Spleen (tissue), 13 donors: Measurements from ENCODE around the gene TMEM201. TPM values are rescaled to one million over a fixed set of nuclear protein-coding genes. Genes with fewer than 3 reads are reported as not detected.
A peak's percentile ranks its signal among the peaks of the same experiment; 100 is the strongest.

Experiments used
- DNase-seq: peaks from one replicate; pipeline ENCODE4 v3.0.0-alpha.2; 2020
- H3K27ac ChIP-seq, 8 donors: fragments of 200-600 bp; sonication (generic) in 7 of 8; 1 replicate in 4 of 8; 2 replicates in 4 of 8; pipeline versions ENCODE4 v1.5.0 to v1.8.0; 2016 to 2021; ENCODE audit warnings: inconsistent platforms in 4 of 8, mild to moderate bottlenecking in 4 of 8, moderate library complexity in 1 of 8
- H3K27me3 ChIP-seq, 7 donors: fragments of 200-600 bp; sonication (generic) in 6 of 7; replicated peaks in 1 of 7; 1 replicate in 4 of 7; 2 replicates in 3 of 7; pipeline versions ENCODE4 v1.5.0 to v1.8.0; 2016 to 2021; ENCODE audit warnings: inconsistent platforms in 3 of 7, mild to moderate bottlenecking in 1 of 7
- H3K36me3 ChIP-seq, 6 donors: fragments of 200-600 bp; sonication (generic) in 5 of 6; 1 replicate in 4 of 6; 2 replicates in 2 of 6; pipeline versions ENCODE4 v1.5.0 to v1.8.0; 2016 to 2021; ENCODE audit warnings: inconsistent platforms in 2 of 6
- H3K4me1 ChIP-seq, 6 donors: fragments of 200-600 bp; sonication (generic) in 5 of 6; 1 replicate in 3 of 6; 2 replicates in 3 of 6; pipeline versions ENCODE4 v1.5.0 to v1.8.0; 2016 to 2021; ENCODE audit warnings: inconsistent platforms in 3 of 6
- H3K4me3 ChIP-seq, 8 donors: fragments of 200-600 bp; sonication (generic) in 7 of 8; 1 replicate in 4 of 8; 2 replicates in 4 of 8; pipeline versions ENCODE4 v1.5.0 to v1.8.0; 2016 to 2021; ENCODE audit warnings: inconsistent platforms in 4 of 8, mild to moderate bottlenecking in 4 of 8, moderate library complexity in 2 of 8
- H3K9me3 ChIP-seq, 8 donors: fragments of 200-600 bp; sonication (generic) in 7 of 8; 1 replicate in 4 of 8; 2 replicates in 4 of 8; pipeline versions ENCODE4 v1.5.0 to v1.8.0; 2016 to 2021; ENCODE audit warnings: inconsistent platforms in 4 of 8
- POLR2A ChIP-seq, 3 donors: fragments of 450-650 bp; IDR thresholded peaks; one replicate each; pipeline ENCODE4 v1.5.1; 2017; ENCODE audit warnings: antibody characterized with exemption in 3 of 3, mild to moderate bottlenecking in 1 of 3
- POLR2AphosphoS5 ChIP-seq, 3 donors: sonication (generic); formaldehyde crosslinking; IDR thresholded peaks; one replicate each; pipeline ENCODE4 v1.5.1; 2017; ENCODE audit warnings: antibody characterized with exemption in 3 of 3
- WGBS, 5 donors: extraction: QIAGEN DNeasy Blood & Tissue Kit in 3 of 5; methylation state at CpG; one replicate each; pipeline versions ENCODE4 v1.1.5 to v1.1.7; 2013 to 2018; 5-methylcytosine and 5-hydroxymethylcytosine counted together
- intact Hi-C: fragments of 100-400 bp; cut with DNase I; formaldehyde crosslinking; loops from one replicate; pipeline ENCODE4 v1.15.0; 2023; ENCODE audit warnings: low total_unique reads
- long read RNA-seq, 2 donors: transcript quantifications; one replicate each; lab custom pipeline, GENCODE V29; 2026
- polyA plus RNA-seq, 3 donors: library from polyadenylated mRNA; stranded (reverse); fragments of 200-250 nt; gene quantifications; one replicate each; pipeline ENCODE4 v1.2.1, GENCODE V29; 2013
- total RNA-seq, 7 donors: library from RNA; depleted of rRNA in 3 of 7; stranded (reverse); fragments of >200 nt in 3 of 7; fragmentation: NEBNext Ultra II Directional in 4 of 7; extraction: Animal tissue kit (Norgen Biotek cat#: 25700) in 4 of 7; gene quantifications; one replicate each; pipeline versions ENCODE4 v1.1.0 to v1.2.1, GENCODE V29; 2016 to 2021
- TF ChIP-seq, protein P1 (sequence below), 11 experiments: fragments of 200-600 bp in 7 of 11; fragments of 450-650 bp in 4 of 11; sonication (generic) in 4 of 11; IDR thresholded peaks in 8 of 11; conservative IDR thresholded peaks in 3 of 11; 1 replicate in 7 of 11; 2 replicates in 4 of 11; pipeline versions ENCODE4 v1.4.0 to v1.8.0; 2016 to 2021; ENCODE audit warnings: antibody characterized with exemption in 11 of 11, inconsistent platforms in 4 of 11, mild to moderate bottlenecking in 1 of 11
- donor health status: healthy with polysubstance abuse.
- donor health status: DM: no; HTN: no; CAD: no; lungs with moderate emphysema.
- donor health status: DM: no; HTN: no; CAD: no.
- donor health status: Bipolar disorder and iron deficiency.
- donor health status: healthy.
- donor health status: DM: no; HTN: no; CAD: no.
- donor health status: DM: yes; HTN: yes; CAD: no.

TMEM201 gene, protein sequence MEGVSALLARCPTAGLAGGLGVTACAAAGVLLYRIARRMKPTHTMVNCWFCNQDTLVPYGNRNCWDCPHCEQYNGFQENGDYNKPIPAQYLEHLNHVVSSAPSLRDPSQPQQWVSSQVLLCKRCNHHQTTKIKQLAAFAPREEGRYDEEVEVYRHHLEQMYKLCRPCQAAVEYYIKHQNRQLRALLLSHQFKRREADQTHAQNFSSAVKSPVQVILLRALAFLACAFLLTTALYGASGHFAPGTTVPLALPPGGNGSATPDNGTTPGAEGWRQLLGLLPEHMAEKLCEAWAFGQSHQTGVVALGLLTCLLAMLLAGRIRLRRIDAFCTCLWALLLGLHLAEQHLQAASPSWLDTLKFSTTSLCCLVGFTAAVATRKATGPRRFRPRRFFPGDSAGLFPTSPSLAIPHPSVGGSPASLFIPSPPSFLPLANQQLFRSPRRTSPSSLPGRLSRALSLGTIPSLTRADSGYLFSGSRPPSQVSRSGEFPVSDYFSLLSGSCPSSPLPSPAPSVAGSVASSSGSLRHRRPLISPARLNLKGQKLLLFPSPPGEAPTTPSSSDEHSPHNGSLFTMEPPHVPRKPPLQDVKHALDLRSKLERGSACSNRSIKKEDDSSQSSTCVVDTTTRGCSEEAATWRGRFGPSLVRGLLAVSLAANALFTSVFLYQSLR
- 10 to 100 TPM in 1 of 7 donors, 1 to 10 TPM in 6; 5.6 to 11.6 (median 9.1) TPM for total RNA-seq
- polyA plus RNA-seq: 1 to 10 TPM; 2.5 to 5.2 (median 3.0) TPM
- long read RNA-seq, donor 1: 0 reads
- long read RNA-seq, donor 2, partial matches to known transcripts: 0 of 1 reads
- long read RNA-seq, donor 2, other reads (novel, unspliced or antisense): 0 of 1 reads

DNA sequence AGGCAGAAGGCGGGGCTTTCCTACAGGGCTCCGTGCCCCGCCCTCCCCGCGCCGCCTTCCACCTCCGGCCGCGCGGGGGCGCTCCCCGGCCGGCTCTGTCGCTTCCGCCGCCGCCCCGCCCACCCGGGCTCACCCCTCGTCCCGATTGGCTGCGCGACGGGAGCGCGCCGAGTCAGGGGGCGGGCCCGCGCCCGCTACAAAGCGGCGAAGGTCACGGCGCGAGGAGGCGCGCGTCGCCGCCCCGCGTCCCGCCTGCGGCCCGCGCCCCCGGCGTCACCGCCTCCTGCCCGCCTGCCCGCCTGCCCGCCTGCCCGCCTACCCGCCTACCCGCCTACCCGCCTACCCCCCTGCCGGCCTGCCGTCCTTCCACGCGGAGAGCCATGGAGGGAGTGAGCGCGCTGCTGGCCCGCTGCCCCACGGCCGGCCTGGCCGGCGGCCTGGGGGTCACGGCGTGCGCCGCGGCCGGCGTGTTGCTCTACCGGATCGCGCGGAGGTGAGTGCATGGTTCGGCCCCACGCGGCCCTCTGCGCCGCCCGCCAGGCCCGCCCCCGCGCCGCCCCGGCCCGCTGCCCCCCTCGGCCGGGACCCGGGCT lies at the start of gene TMEM201:
Gene TMEM201, plus strand, starts transcription at position 361 of the 593 bp plus-strand sequence. Its CDS starts 20 bp downstream, at position 381.
- peak within 1 kb of the TSS; percentile 23 to 88 (median 65) for H3K27ac ChIP-seq
- peaks cover 19 to 56% (median 49%) of the 10 kb centered on the region in 6 donors for H3K4me1 ChIP-seq
- no peaks in the 10 kb centered on the region for H3K9me3 ChIP-seq
- H3K36me3 ChIP-seq: peaks cover 0 to 10% (median 0%) of the 10 kb centered on the region in 6 donors
- H3K27me3 ChIP-seq: no peaks in the 10 kb centered on the region
- H3K4me3 ChIP-seq: peak within 1 kb of the TSS; percentile 65 to 91 (median 72)
- TF ChIP-seq POLR2A (IDR thresholded peaks at IDR 0.05) (no peak), POLR2AphosphoS5 (IDR thresholded peaks at IDR 0.05) (peak; percentile 8 to 73 (median 64))
- TF ChIP-seq, protein P1, sequence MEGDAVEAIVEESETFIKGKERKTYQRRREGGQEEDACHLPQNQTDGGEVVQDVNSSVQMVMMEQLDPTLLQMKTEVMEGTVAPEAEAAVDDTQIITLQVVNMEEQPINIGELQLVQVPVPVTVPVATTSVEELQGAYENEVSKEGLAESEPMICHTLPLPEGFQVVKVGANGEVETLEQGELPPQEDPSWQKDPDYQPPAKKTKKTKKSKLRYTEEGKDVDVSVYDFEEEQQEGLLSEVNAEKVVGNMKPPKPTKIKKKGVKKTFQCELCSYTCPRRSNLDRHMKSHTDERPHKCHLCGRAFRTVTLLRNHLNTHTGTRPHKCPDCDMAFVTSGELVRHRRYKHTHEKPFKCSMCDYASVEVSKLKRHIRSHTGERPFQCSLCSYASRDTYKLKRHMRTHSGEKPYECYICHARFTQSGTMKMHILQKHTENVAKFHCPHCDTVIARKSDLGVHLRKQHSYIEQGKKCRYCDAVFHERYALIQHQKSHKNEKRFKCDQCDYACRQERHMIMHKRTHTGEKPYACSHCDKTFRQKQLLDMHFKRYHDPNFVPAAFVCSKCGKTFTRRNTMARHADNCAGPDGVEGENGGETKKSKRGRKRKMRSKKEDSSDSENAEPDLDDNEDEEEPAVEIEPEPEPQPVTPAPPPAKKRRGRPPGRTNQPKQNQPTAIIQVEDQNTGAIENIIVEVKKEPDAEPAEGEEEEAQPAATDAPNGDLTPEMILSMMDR (IDR thresholded peaks at IDR 0.05 in 8 of 11, conservative IDR thresholded peaks at IDR 0.05 in 3 of 11): peak in 10 of 11 experiments; percentile 37 to 99 (median 96)
- intact Hi-C loops: no loop called here
- 0 to 1% (median 0%) methylated on average over 1 to 94 of the region's 94 CpGs for WGBS, 5 donors
- DNase-seq: peak; percentile 98

DNA sequence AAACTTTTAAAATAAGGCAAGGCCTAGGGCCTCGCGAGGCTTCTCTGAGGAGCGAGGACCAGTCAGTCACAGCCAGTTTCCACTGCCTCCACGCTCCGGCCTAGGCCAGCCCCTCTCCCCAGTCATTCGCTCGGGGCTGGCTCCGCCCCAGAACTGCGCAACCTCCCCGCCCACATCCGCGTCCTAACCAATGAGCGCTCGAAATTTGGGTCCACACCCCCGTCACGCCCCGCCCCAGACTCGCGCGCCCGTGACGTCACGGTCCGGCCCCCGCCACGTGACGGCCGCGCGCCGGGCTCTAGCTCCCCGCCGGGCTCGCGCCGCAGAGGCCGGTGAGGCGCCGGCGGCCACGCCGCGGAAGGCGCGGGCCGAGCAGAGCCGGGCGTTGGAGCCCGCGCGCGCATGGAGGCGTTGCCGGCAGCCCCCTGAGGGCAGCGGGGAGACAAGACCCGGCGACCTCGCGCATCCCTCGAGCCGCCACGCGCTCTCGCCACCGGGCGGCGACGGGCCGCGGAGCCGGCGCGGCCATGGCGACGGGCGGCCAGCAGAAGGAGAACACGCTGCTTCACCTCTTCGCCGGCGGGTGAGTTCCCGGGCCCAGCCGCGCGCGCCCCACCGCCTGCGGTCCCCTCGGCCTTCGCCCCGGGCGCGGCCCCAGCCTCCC lies 49.4 kb upstream of the TMEM201 start, which contains the start of gene SLC25A33:
Gene SLC25A33, plus strand, starts transcription at position 301 of the 664 bp plus-strand sequence. Its CDS starts 227 bp downstream, at position 528.
- Histone ChIP-seq H3K9me3 (no peaks in the 10 kb centered on the region), H3K27ac (peak within 1 kb of the TSS; percentile 51 to 92 (median 84)), H3K4me1 (peaks cover 7 to 45% (median 32%) of the 10 kb centered on the region in 6 donors), H3K27me3 (no peaks in the 10 kb centered on the region), H3K36me3 (no peaks in the 10 kb centered on the region), H3K4me3 (peak within 1 kb of the TSS; percentile 40 to 85 (median 72))
- peak; percentile 97 for DNase-seq
- intact Hi-C loops: no loop called here
- WGBS, 5 donors: 0 to 2% (median 1%) methylated on average over 3 to 92 of the region's 92 CpGs
- TF ChIP-seq, protein P1 (IDR thresholded peaks at IDR 0.05 in 8 of 11, conservative IDR thresholded peaks at IDR 0.05 in 3 of 11): peak in 1 of 11 experiments; percentile 23
- peak; percentile 74 to 84 (median 78) for TF ChIP-seq POLR2AphosphoS5 (IDR thresholded peaks at IDR 0.05)
- TF ChIP-seq POLR2A (IDR thresholded peaks at IDR 0.05): peak in 2 of 3 donors; percentile 81 to 92

DNA sequence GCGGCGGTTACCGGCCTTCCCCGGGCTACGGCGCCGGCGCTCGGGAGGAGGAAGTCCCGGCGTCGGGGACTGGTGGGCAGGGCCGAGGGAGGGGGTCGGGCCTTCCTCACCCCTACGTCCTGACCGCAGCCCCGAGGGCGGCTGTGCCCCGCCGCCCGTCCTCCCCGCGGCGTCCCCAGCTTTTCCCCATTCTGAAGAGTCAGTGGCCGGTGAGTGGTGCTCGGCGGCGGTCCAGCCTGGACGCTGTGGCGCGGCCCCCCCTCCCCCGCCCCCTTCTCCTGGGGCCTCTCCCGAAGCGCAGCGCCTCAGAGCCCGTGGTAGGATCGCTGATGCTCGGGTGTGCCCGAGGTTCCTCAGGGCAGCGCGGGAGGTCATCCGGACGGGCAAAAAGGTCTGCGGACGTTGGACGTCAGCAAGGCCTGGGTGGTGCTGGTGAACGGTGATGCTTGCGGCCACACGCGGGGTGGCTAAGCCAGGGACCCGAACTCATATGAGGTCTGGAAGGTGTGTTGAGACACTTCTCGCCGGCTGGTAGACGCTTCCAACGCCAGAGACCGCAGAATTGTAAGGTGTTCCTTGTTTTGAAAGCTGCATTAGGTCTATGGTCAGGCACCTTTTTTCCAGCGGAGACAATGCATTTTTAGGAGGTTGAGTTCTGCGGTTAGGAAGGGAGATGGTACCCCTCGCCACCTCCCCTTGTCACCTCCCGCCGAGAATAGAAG lies 48.7 kb upstream of the TMEM201 start:
- Histone ChIP-seq H3K4me3 (peak overlapping the region; percentile 40 to 85 (median 72)), H3K9me3 (no peaks in the 10 kb centered on the region), H3K4me1 (peaks cover 7 to 45% (median 32%) of the 10 kb centered on the region in 6 donors), H3K27ac (peak overlapping the region; percentile 51 to 92 (median 84)), H3K27me3 (no peaks in the 10 kb centered on the region), H3K36me3 (no peaks in the 10 kb centered on the region)
- peak; percentile 91 for DNase-seq
- 4 to 10% (median 4%) methylated on average over 27 to 61 of the region's 61 CpGs for WGBS, 5 donors
- intact Hi-C loops: no loop called here
- TF ChIP-seq, protein P1 (IDR thresholded peaks at IDR 0.05 in 8 of 11, conservative IDR thresholded peaks at IDR 0.05 in 3 of 11): no peak
- peak in 1 of 3 donors; percentile 4 for TF ChIP-seq POLR2AphosphoS5 (IDR thresholded peaks at IDR 0.05)
